Ishikawa (cell line): ENCODE measurements around the gene DRC7.

Experiments used
- CREB1 ChIP-seq: IDR thresholded peaks from 2 replicates; pipeline ENCODE4 v1.6.1; 2012; ENCODE audit warnings: low read depth
- RAD21 ChIP-seq: IDR thresholded peaks from 2 replicates; pipeline ENCODE4 v1.6.1; 2012; ENCODE audit warnings: low read depth
- TAF1 ChIP-seq: IDR thresholded peaks from 2 replicates; pipeline ENCODE4 v1.6.1; 2012; ENCODE audit warnings: low read depth, mild to moderate bottlenecking
- TCF12 ChIP-seq: IDR thresholded peaks from 2 replicates; pipeline ENCODE4 v1.6.1; 2012; ENCODE audit warnings: low read depth
- TEAD4 ChIP-seq: IDR thresholded peaks from 2 replicates; pipeline ENCODE4 v1.6.1; 2012
- YY1 ChIP-seq: IDR thresholded peaks from 2 replicates; pipeline ENCODE4 v1.6.1; 2012; ENCODE audit warnings: low read depth
- ZBTB7A ChIP-seq: IDR thresholded peaks from 2 replicates; pipeline ENCODE4 v1.6.1; 2012; ENCODE audit warnings: low read depth
- TF ChIP-seq, protein P1 (sequence below): IDR thresholded peaks from 2 replicates; pipeline ENCODE4 v1.6.1; 2012
- TF ChIP-seq, protein P2 (sequence below): IDR thresholded peaks from 2 replicates; pipeline ENCODE4 v1.6.1; 2012; ENCODE audit warnings: low read depth, mild to moderate bottlenecking

DNA sequence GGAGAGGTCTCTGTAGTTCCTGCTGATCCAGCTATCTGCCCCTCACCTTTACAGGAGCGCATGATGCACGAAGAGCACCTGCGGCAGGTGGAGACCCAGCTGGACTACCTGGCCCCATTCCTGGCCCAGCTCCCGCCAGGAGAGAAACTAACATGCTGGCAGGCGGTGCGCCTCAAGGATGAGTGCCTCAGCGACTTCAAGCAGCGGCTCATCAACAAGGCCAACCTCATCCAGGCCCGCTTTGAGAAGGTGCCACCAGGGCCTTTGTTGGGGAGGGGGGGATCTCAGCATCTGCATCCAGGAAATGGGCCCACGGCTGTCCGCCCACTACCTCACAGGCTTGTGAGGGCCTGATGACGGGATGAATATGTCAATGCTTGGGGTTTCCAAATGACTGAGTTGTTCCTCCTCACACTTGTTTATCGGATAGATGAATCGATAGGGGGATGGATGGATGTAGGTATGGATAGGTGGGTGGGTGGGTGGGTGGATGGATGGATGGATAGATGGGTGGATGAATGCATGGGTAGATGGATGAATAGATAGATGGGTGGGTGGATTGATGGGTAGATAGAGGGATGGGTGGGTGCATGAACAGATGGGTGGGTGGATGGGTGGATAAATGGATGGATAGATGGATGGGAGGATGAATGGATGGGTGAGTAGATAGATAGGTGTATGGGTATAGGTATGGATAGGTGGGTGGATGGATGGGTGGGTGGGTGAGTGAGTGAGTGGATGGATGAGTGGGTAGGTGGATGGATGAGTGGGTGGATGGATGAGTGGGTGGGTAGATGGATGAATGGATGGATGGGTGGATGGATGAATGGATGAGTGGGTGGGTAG is 34.0 kb downstream of the DRC7 start:
- no peak for TF ChIP-seq RAD21
- TF ChIP-seq YY1: no peak
- TF ChIP-seq, protein P1, sequence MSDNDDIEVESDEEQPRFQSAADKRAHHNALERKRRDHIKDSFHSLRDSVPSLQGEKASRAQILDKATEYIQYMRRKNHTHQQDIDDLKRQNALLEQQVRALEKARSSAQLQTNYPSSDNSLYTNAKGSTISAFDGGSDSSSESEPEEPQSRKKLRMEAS: no peak
- no peak for TF ChIP-seq ZBTB7A
- no peak for TF ChIP-seq TCF12
- TF ChIP-seq, protein P2, sequence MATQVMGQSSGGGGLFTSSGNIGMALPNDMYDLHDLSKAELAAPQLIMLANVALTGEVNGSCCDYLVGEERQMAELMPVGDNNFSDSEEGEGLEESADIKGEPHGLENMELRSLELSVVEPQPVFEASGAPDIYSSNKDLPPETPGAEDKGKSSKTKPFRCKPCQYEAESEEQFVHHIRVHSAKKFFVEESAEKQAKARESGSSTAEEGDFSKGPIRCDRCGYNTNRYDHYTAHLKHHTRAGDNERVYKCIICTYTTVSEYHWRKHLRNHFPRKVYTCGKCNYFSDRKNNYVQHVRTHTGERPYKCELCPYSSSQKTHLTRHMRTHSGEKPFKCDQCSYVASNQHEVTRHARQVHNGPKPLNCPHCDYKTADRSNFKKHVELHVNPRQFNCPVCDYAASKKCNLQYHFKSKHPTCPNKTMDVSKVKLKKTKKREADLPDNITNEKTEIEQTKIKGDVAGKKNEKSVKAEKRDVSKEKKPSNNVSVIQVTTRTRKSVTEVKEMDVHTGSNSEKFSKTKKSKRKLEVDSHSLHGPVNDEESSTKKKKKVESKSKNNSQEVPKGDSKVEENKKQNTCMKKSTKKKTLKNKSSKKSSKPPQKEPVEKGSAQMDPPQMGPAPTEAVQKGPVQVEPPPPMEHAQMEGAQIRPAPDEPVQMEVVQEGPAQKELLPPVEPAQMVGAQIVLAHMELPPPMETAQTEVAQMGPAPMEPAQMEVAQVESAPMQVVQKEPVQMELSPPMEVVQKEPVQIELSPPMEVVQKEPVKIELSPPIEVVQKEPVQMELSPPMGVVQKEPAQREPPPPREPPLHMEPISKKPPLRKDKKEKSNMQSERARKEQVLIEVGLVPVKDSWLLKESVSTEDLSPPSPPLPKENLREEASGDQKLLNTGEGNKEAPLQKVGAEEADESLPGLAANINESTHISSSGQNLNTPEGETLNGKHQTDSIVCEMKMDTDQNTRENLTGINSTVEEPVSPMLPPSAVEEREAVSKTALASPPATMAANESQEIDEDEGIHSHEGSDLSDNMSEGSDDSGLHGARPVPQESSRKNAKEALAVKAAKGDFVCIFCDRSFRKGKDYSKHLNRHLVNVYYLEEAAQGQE: no peak
- no peak for TF ChIP-seq TAF1
- TF ChIP-seq TEAD4: no peak
- no peak for TF ChIP-seq CREB1
